HCT116 (cell line): ENCODE data around the gene PEX10. TPM values are rescaled to one million over a fixed set of nuclear protein-coding genes. Genes with fewer than 3 reads are reported as not detected.
A peak's percentile ranks its signal among the peaks of the same experiment; 100 is the strongest.

Experiments used
- ATAC-seq: fragments of 200-7000 bp; cut with Tn5 transposase; 2 replicates; pipeline ENCODE4 v1.9.1; 2020; ENCODE audit warnings: mild to moderate bottlenecking, moderate library complexity
- BruUV-seq: library from RNA; stranded (reverse); fragments of 400-500 nt; replicated peaks from 2 replicates; lab custom pipeline; 2021; lab: Mats Ljungman, UMichigan
- CTCF ChIA-PET: fragments of 300-600 bp; sonication (Branson Sonifier 250); formaldehyde crosslinking; loops from one replicate; lab custom pipeline; 2021; ENCODE audit warnings: antibody characterized with exemption; lab: Charles Lee
- POLR2A ChIA-PET: fragments of 300-600, 350-600 bp; sonication (Branson Sonifier 250); formaldehyde crosslinking; loops from one replicate; lab custom pipeline; 2021; ENCODE audit warnings: antibody characterized with exemption; lab: Charles Lee
- RAD21 ChIA-PET, 2 experiments: fragments of 300-600 bp; sonication (Branson Sonifier 250); formaldehyde crosslinking; loops; one replicate each; lab custom pipeline; 2023; ENCODE audit warnings: low total read pairs in 2 of 2; ENCODE audit not compliant: uncharacterized antibody in 2 of 2, unreplicated experiment in 2 of 2, low non-redundant PET in 1 of 2; lab: Charles Lee
- DNase-seq: peaks from one replicate; pipeline ENCODE4 v3.0.0-alpha.2; 2010; ENCODE audit warnings: low read depth, low spot score
- H2AFZ ChIP-seq: fragments of 200-600 bp; shearing (Covaris generic), sonication (generic); 2 replicates; pipeline ENCODE4 v1.6.1; 2017; ENCODE audit warnings: low read depth, mixed run types, mixed read lengths, antibody characterized with exemption, low read length; ENCODE audit not compliant: poor library complexity, severe bottlenecking
- H3K27ac ChIP-seq: 2 replicates; pipeline ENCODE4 v1.5.1; 2012; ENCODE audit warnings: low read depth, low read length
- H3K27me3 ChIP-seq: fragments of 200-600 bp; sonication (generic); 2 replicates; pipeline ENCODE4 v1.6.1; 2016; ENCODE audit warnings: mixed run types, low read length, mixed read lengths; ENCODE audit not compliant: insufficient read depth
- H3K36me3 ChIP-seq, 2 experiments: fragments of 200-500 bp in 1 of 2; fragments of 200-600 bp in 1 of 2; sonication (Bioruptor generic) in 1 of 2; sonication (generic) in 1 of 2; 2 replicates each; pipeline versions ENCODE4 v1.5.1 to v1.6.1; 2014 to 2016; ENCODE audit warnings: low read length in 2 of 2, inconsistent platforms in 1 of 2, mixed read lengths in 1 of 2, mixed run types in 1 of 2; ENCODE audit not compliant: insufficient read depth in 2 of 2, control insufficient read depth in 1 of 2
- H3K4me1 ChIP-seq, 2 experiments: fragments of 200-600 bp in 1 of 2; sonication (generic) in 1 of 2; 2 replicates each; pipeline versions ENCODE4 v1.5.1 to v1.6.1; 2012 to 2017; ENCODE audit warnings: low read length in 2 of 2, inconsistent platforms in 1 of 2, mild to moderate bottlenecking in 1 of 2, mixed read lengths in 1 of 2, mixed run types in 1 of 2, moderate library complexity in 1 of 2; ENCODE audit not compliant: insufficient read depth in 2 of 2, control insufficient read depth in 1 of 2
- H3K4me2 ChIP-seq: fragments of 200-600 bp; sonication (generic); 2 replicates; pipeline ENCODE4 v1.6.1; 2017; ENCODE audit warnings: mixed run types, low read length, mixed read lengths
- H3K4me3 ChIP-seq, 2 experiments: fragments of 200-600 bp in 1 of 2; sonication (generic) in 1 of 2; replicated peaks in 1 of 2; 2 replicates each; pipeline ENCODE4 v1.5.1; 2011 to 2016; ENCODE audit warnings: low read length in 2 of 2, control low read depth in 1 of 2, low read depth in 1 of 2, mild to moderate bottlenecking in 1 of 2, mixed read lengths in 1 of 2, mixed run types in 1 of 2
- H3K79me2 ChIP-seq: fragments of 200-600 bp; sonication (generic); 2 replicates; pipeline ENCODE4 v1.6.1; 2017; ENCODE audit warnings: mild to moderate bottlenecking, mixed run types, low read length, moderate library complexity, mixed read lengths; ENCODE audit not compliant: insufficient read depth
- H3K9ac ChIP-seq: fragments of 200-600 bp; sonication (generic); 2 replicates; pipeline ENCODE4 v1.6.1; 2016; ENCODE audit warnings: low read length, mixed read lengths
- H3K9me2 ChIP-seq: fragments of 200-600 bp; sonication (generic), shearing (Covaris generic); 2 replicates; pipeline ENCODE4 v1.6.1; 2017; ENCODE audit warnings: mixed run types, mild to moderate bottlenecking, moderate library complexity; ENCODE audit not compliant: insufficient read depth
- H3K9me3 ChIP-seq, 2 experiments: fragments of 200-500 bp in 1 of 2; fragments of 200-600 bp in 1 of 2; sonication (Bioruptor generic) in 1 of 2; sonication (generic) in 1 of 2; 2 replicates each; pipeline ENCODE4 v1.6.1; 2014 to 2017; ENCODE audit warnings: low read length in 2 of 2, mixed read lengths in 2 of 2, inconsistent platforms in 1 of 2, low read depth in 1 of 2, mild to moderate bottlenecking in 1 of 2, mixed run types in 1 of 2, moderate library complexity in 1 of 2; ENCODE audit not compliant: control insufficient read depth in 1 of 2, insufficient read depth in 1 of 2
- H4K20me1 ChIP-seq: fragments of 200-600 bp; sonication (generic), shearing (Covaris generic); 2 replicates; pipeline ENCODE4 v1.6.1; 2017; ENCODE audit warnings: mixed run types, mild to moderate bottlenecking, moderate library complexity; ENCODE audit not compliant: insufficient read depth
- CBX3 ChIP-seq: IDR thresholded peaks from 2 replicates; pipeline ENCODE4 v1.6.1; 2012; ENCODE audit warnings: low read depth
- CEBPB ChIP-seq: IDR thresholded peaks from 2 replicates; pipeline ENCODE4 v1.6.1; 2012; ENCODE audit warnings: low read depth
- EZH2phosphoT487 ChIP-seq: fragments of 200-600 bp; IDR thresholded peaks from 2 replicates; pipeline ENCODE4 v1.6.1; 2018; ENCODE audit warnings: antibody characterized with exemption, borderline replicate concordance
- FOSL1 ChIP-seq: IDR thresholded peaks from 2 replicates; pipeline ENCODE4 v1.6.1; 2012; ENCODE audit warnings: low read depth
- JUND ChIP-seq: IDR thresholded peaks from 2 replicates; pipeline ENCODE4 v1.6.1; 2012
- POLR2A ChIP-seq: IDR thresholded peaks from 2 replicates; pipeline ENCODE4 v1.7.0; 2011; ENCODE audit warnings: borderline replicate concordance; ENCODE audit not compliant: insufficient read depth, insufficient read length; ENCODE audit errors: extremely low read depth
- POLR2AphosphoS5 ChIP-seq: IDR thresholded peaks from 2 replicates; pipeline ENCODE4 v1.6.1; 2011; ENCODE audit warnings: mild to moderate bottlenecking, low read depth, low read length, moderate library complexity
- YY1 ChIP-seq: IDR thresholded peaks from 2 replicates; pipeline ENCODE4 v1.6.1; 2011; ENCODE audit warnings: low read length, low read depth, moderate library complexity, mild to moderate bottlenecking; ENCODE audit not compliant: insufficient replicate concordance; ENCODE audit errors: extremely low read depth
- ZFX ChIP-seq: fragments of 450-650 bp; IDR thresholded peaks from 2 replicates; pipeline ENCODE4 v1.6.1; 2017
- intact Hi-C: fragments of 100-400 bp; cut with micrococcal nuclease; formaldehyde crosslinking; loops from 2 replicates; pipeline ENCODE4 v1.10.0; 2022
- total RNA-seq: library from RNA; stranded (reverse); gene quantifications from one replicate; pipeline ENCODE4 v1.2.1, GENCODE V29; 2021; ENCODE audit not compliant: unreplicated experiment
- TF ChIP-seq, protein P1 (sequence below): IDR thresholded peaks from 2 replicates; pipeline ENCODE4 v1.6.1; 2011; ENCODE audit warnings: mild to moderate bottlenecking, low read length, moderate library complexity; ENCODE audit not compliant: insufficient replicate concordance; ENCODE audit errors: extremely low read depth
- TF ChIP-seq, protein P2 (sequence below): IDR thresholded peaks from 2 replicates; pipeline ENCODE4 v1.6.1; 2012

Gene PEX10
- total RNA-seq, 1 experiment from 2014 or later, result 27.9 TPM

GRCh38 chr1:2413495-2414296 lies 1.3 kb upstream of the PEX10 start:
- H3K27ac ChIP-seq, result peak overlapping the region; percentile 98
- H2AFZ ChIP-seq, result peak overlapping the region; percentile 25
- H3K79me2 ChIP-seq, result peaks cover 24% of the 10 kb centered on the region; the same call in 1 of the 2 replicates
- ATAC-seq (peak; percentile 47), DNase-seq (no peak)
- CTCF ChIA-PET, result interaction anchor here (1.0 to 2.2 kb wide), 4 partner anchors 133 to 373 kb away, joined by 4 to 13 read pairs (median 6); partner anchors contain the start of gene FAAP20
- H3K9ac ChIP-seq, result peak overlapping the region; percentile 97
- H3K27me3 ChIP-seq, result no peaks in the 10 kb centered on the region
- intact Hi-C loops, result loop anchor here (1.0 to 5.0 kb wide), 4 partner anchors 114 to 389 kb away; partner anchors contain the start of genes PANK4 and TTC34
- peaks cover 14 to 39% of the 10 kb centered on the region in 2 experiments; a peak in 3 of 4 replicates for H3K4me1 ChIP-seq
- TF ChIP-seq JUND (no peak), CBX3 (no peak), CEBPB (no peak), FOSL1 (no peak), YY1 (no peak), POLR2AphosphoS5 (peak; percentile 58), EZH2phosphoT487 (no peak), POLR2A (peak; percentile 79), ZFX (peak; percentile 55; the same call in 1 of the 2 replicates)
- TF ChIP-seq, protein P1, sequence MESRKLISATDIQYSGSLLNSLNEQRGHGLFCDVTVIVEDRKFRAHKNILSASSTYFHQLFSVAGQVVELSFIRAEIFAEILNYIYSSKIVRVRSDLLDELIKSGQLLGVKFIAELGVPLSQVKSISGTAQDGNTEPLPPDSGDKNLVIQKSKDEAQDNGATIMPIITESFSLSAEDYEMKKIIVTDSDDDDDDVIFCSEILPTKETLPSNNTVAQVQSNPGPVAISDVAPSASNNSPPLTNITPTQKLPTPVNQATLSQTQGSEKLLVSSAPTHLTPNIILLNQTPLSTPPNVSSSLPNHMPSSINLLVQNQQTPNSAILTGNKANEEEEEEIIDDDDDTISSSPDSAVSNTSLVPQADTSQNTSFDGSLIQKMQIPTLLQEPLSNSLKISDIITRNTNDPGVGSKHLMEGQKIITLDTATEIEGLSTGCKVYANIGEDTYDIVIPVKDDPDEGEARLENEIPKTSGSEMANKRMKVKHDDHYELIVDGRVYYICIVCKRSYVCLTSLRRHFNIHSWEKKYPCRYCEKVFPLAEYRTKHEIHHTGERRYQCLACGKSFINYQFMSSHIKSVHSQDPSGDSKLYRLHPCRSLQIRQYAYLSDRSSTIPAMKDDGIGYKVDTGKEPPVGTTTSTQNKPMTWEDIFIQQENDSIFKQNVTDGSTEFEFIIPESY, result no peak
- TF ChIP-seq, protein P2, sequence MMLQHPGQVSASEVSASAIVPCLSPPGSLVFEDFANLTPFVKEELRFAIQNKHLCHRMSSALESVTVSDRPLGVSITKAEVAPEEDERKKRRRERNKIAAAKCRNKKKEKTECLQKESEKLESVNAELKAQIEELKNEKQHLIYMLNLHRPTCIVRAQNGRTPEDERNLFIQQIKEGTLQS, result no peak
- H3K9me2 ChIP-seq, result no peaks in the 10 kb centered on the region
- 0 out of 4 replicates have a peak, but pooled peaks cover 0 to 6% of the 10 kb centered on the region in 2 experiments for H3K36me3 ChIP-seq
- H3K9me3 ChIP-seq, result no peaks in the 10 kb centered on the region
- BruUV-seq, result no TSS peak
- H3K4me3 ChIP-seq, result peak overlapping the region; percentile 75 to 99
- no peaks in the 10 kb centered on the region for H4K20me1 ChIP-seq
- POLR2A ChIA-PET, result interaction anchor here (0.7 to 1.4 kb wide), 4 partner anchors 22 to 172 kb away, joined by 3 to 5 read pairs (median 4); partner anchors contain the start of genes MORN1 and RER1
- H3K4me2 ChIP-seq, result peak overlapping the region; percentile 75
- RAD21 ChIA-PET, result interaction anchor here in 1 of 2 experiments (1.0 kb wide), 1 partner anchor 133 kb away, joined by 5 read pairs; no protein-coding TSS in a partner anchor
